Upper lobe of left lung (tissue), 4 donors: ENCODE results near the gene CFAP299.

Experiments
- CTCF ChIP-seq, 6 experiments: fragments of 450-650 bp in 4 of 6; fragments of 200-600 bp in 2 of 6; sonication (generic) in 2 of 6; IDR thresholded peaks; one replicate each; pipeline ENCODE4 v1.5.1; 2016 to 2019; ENCODE audit warnings: antibody characterized with exemption in 6 of 6
- POLR2AphosphoS5 ChIP-seq, 2 donors: sonication (generic); formaldehyde crosslinking; IDR thresholded peaks; one replicate each; pipeline ENCODE4 v1.5.1; 2017; ENCODE audit warnings: antibody characterized with exemption in 2 of 2

- TF ChIP-seq CTCF (IDR thresholded peaks at IDR 0.05) (peak in 2 of 6 experiments; percentile 11 to 15), POLR2AphosphoS5 (IDR thresholded peaks at IDR 0.05) (no peak)
These were observed 283.6 kb downstream of the CFAP299 start for GRCh38 chr4:80619070-80619674.
